Effector memory CD4-positive, alpha-beta T cell (primary cell): ENCODE data around the gene SHB.

ENCODE experiments used
- DNase-seq, 3 donors: peaks; one replicate each; pipeline ENCODE4 v3.0.0-alpha.2; 2020
- H3K27ac ChIP-seq: 2 replicates; pipeline ENCODE4 v1.7.0; 2013; ENCODE audit warnings: mild to moderate bottlenecking, low read length, moderate library complexity; ENCODE audit not compliant: insufficient read depth, poor library complexity, severe bottlenecking
- H3K27me3 ChIP-seq: replicated peaks from 2 replicates; pipeline ENCODE4 v1.7.0; 2013; ENCODE audit warnings: mild to moderate bottlenecking, low read length; ENCODE audit not compliant: insufficient read depth, control insufficient read depth, poor library complexity, severe bottlenecking
- H3K36me3 ChIP-seq: 2 replicates; pipeline ENCODE4 v1.7.0; 2013; ENCODE audit warnings: mild to moderate bottlenecking, low read length, moderate library complexity; ENCODE audit not compliant: control insufficient read depth, insufficient read depth
- H3K4me1 ChIP-seq: 2 replicates; pipeline ENCODE4 v1.7.0; 2013; ENCODE audit warnings: low read length, mild to moderate bottlenecking; ENCODE audit not compliant: control insufficient read depth, insufficient read depth, poor library complexity, severe bottlenecking
- H3K4me3 ChIP-seq: 2 replicates; pipeline ENCODE4 v1.7.0; 2013; ENCODE audit warnings: low read length, low read depth, mild to moderate bottlenecking; ENCODE audit not compliant: insufficient read depth, poor library complexity, severe bottlenecking
- H3K9me3 ChIP-seq: 2 replicates; pipeline ENCODE4 v1.7.0; 2013; ENCODE audit warnings: mild to moderate bottlenecking, low read length, moderate library complexity; ENCODE audit not compliant: control insufficient read depth

The SHB gene

GRCh38 chr9:37946041-37946440, 123.0 kb downstream of the SHB start:
- H3K27ac ChIP-seq: no peak overlapping the region
- no peaks in the 10 kb centered on the region for H3K4me1 ChIP-seq
- no peaks in the 10 kb centered on the region for H3K36me3 ChIP-seq
- DNase-seq: no peak
- H3K9me3 ChIP-seq: no peaks in the 10 kb centered on the region
- H3K27me3 ChIP-seq: no peaks in the 10 kb centered on the region
- H3K4me3 ChIP-seq: no peak overlapping the region

GRCh38 chr9:37944671-37945481, 124.2 kb downstream of the SHB start:
- DNase-seq: no peak
- Histone ChIP-seq H3K27me3 (no peaks in the 10 kb centered on the region), H3K4me1 (no peaks in the 10 kb centered on the region), H3K27ac (no peak overlapping the region), H3K4me3 (no peak overlapping the region), H3K36me3 (no peaks in the 10 kb centered on the region), H3K9me3 (no peaks in the 10 kb centered on the region)

DNA sequence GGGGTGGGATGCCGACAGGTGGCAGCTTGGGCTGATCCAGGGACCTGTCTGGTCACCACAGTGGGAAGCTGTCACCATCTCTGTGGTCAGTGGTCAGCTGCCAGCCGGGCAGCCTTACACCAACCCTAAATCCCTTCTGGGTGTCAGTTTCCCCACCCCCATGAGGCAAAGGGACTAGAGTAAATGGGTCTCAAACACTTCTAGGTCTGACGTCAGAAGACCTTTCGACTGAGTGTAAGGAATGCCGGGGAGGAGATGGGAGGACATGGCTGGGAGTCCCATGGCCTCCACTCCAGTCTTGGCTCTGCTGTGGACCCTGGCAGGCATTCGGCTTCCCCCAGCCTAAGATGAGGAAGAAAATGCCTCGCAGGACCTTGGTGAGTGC, 124.8 kb downstream of the SHB start:
- Histone ChIP-seq H3K36me3 (no peaks in the 10 kb centered on the region), H3K9me3 (no peaks in the 10 kb centered on the region), H3K4me3 (no peak overlapping the region), H3K27me3 (no peaks in the 10 kb centered on the region), H3K27ac (no peak overlapping the region), H3K4me1 (no peaks in the 10 kb centered on the region)
- no peak for DNase-seq

- no peak for DNase-seq
- H3K27ac ChIP-seq: no peak overlapping the region
- no peaks in the 10 kb centered on the region for H3K4me1 ChIP-seq
- no peaks in the 10 kb centered on the region for H3K9me3 ChIP-seq
- H3K36me3 ChIP-seq: no peaks in the 10 kb centered on the region
- H3K4me3 ChIP-seq: no peak overlapping the region
- no peaks in the 10 kb centered on the region for H3K27me3 ChIP-seq
Measured at GRCh38 chr9:37943345-37944265, 125.4 kb downstream of the SHB start.

DNA sequence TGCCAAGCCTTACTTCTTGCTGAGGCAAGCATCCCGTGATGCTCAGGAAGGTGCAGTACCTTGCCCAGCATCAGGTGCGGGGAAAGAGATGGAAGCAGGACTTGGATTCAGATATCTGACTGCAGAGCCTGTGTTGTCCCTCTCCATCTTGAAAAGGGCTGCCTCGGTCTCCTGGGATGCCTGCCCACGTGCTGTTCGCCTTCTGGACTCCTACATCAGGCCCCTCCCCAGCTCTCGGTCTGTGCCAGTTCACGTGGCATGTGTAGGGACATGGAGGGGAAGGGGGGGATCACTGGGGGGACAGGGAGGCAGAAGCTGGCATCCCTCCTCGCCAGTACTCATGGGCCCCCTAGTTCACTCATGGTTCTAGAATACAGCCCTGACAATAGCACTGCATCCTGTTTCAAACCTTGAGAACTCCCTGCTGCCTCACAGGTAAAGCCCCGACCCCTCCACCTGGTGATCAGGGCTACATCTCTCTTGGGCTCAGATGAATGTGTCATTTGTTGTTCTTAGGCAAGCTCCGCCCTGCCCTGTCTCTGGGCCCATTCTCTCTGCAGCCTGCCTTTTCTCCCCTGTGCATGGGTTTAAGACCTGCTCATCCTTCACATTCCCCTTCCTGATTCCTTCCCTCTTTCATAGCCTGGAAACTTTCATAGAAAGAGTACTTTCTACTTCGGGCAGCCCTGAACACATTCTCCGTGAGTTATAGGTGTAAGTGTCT, 126.2 kb downstream of the SHB start:
- Histone ChIP-seq H3K4me1 (no peaks in the 10 kb centered on the region), H3K36me3 (no peaks in the 10 kb centered on the region), H3K27me3 (no peaks in the 10 kb centered on the region), H3K27ac (no peak overlapping the region), H3K4me3 (no peak overlapping the region), H3K9me3 (no peaks in the 10 kb centered on the region)
- DNase-seq: no peak

- no peaks in the 10 kb centered on the region for H3K9me3 ChIP-seq
- no peaks in the 10 kb centered on the region for H3K4me1 ChIP-seq
- no peak overlapping the region for H3K27ac ChIP-seq
- DNase-seq: no peak
- H3K27me3 ChIP-seq: no peaks in the 10 kb centered on the region
- H3K36me3 ChIP-seq: no peaks in the 10 kb centered on the region
- no peak overlapping the region for H3K4me3 ChIP-seq
Measured at GRCh38 chr9:37941253-37941652, 127.8 kb downstream of the SHB start.

- no peak for DNase-seq
- Histone ChIP-seq H3K27ac (no peak overlapping the region), H3K4me1 (no peaks in the 10 kb centered on the region), H3K36me3 (no peaks in the 10 kb centered on the region), H3K27me3 (no peaks in the 10 kb centered on the region), H3K4me3 (no peak overlapping the region), H3K9me3 (no peaks in the 10 kb centered on the region)
Measured at GRCh38 chr9:37939575-37940095, 129.4 kb downstream of the SHB start.

DNA sequence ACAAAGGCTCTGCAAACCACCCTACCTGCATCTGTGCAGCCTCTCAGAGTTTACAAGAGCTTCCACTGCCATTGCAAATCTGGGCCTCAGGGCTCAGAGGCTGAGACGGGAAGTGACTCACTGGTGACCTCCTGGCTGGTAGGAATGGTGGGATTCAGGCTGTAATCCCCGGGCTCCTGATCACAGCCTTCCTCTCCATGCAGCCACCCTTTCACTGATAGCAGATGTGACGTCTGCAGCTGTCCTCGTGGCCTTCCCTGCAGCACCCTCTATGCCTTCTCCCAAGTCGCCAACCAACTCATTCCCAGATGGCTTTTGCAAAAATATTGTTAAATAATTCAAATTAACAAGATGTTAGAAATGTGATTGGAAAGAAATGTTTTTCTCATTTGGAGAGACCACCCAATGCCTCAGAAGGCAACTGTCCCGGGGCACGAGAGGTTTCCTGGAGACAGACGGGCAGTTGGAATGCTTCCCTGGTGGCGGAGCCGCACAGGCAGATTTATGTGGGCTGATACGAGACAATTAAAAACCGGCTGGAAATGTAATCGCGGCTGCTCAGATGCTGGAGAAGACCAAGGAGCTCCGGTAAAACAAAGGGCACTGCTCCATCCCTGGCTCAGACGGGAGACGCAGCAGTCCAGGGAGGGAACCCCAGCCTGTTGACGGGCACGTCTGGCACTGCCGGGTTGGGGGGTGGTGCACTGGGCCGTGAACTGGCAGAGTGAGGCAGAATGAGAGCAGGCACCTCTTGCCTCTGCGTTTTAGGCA, 130.7 kb downstream of the SHB start:
- Histone ChIP-seq H3K4me1 (no peaks in the 10 kb centered on the region), H3K27ac (no peak overlapping the region), H3K9me3 (no peaks in the 10 kb centered on the region), H3K4me3 (no peak overlapping the region), H3K27me3 (no peaks in the 10 kb centered on the region), H3K36me3 (no peaks in the 10 kb centered on the region)
- no peak for DNase-seq

GRCh38 chr9:37937366-37937765, 131.7 kb downstream of the SHB start:
- Histone ChIP-seq H3K4me1 (no peaks in the 10 kb centered on the region), H3K27ac (no peak overlapping the region), H3K36me3 (no peaks in the 10 kb centered on the region), H3K4me3 (no peak overlapping the region), H3K9me3 (no peaks in the 10 kb centered on the region), H3K27me3 (no peaks in the 10 kb centered on the region)
- DNase-seq: no peak
